ENCODE measurements around the gene KRTDAP.

Gene KRTDAP

GRCh38 chr19:35514282-35514809 is 24.1 kb upstream of the KRTDAP start:
- no peak for DNase-seq (ENCODE audit: low read depth, low spot score)
- H3K4me3 ChIP-seq (ENCODE audit: low read length): no peak overlapping the region

GRCh38 chr19:35513628-35514281 is 23.5 kb upstream of the KRTDAP start, which contains the start of gene DMKN:
DMKN (minus strand) TSS chr19:35513649; CDS start chr19:35513475, 174 bp downstream.
- no peak for DNase-seq (ENCODE audit: low read depth, low spot score)

DNA sequence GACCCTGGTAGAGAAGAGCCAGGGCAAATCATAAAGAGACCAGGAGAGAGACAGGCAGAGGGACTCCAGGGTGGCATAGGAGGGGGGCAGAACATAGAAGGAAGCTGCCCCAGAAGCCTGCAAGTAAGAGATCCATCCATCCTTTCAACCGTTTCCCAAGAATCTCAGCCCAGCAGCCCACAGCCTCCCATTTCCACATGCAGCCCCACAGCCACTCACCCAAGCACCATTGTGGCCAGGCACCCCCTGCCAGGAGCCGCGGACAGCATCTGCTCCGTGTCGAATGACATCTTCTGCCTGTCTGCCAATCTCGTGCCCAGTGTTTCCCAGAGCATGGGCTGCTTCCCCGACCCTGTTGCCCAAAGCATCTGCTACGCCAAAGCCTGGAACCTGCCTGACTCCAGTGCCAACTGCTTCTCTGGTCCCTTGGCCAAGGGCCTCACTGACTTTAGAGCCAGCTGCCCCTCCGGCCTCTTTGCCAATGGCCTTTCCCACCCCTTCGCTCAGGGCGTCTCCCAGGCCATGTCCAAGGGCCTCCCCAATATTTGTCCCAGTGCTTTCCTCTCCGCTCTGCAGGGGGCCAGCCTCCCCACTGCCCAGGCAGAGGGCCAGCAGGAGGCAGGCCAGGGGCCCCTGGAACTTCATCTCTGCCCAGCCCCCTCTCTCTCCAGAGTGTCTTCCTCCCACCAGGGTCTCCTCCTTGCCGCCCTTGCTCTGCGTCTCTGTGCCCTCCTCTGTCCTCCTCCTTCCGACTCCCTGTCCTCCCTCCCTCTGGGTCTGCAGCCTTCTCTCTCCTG is 22.8 kb upstream of the KRTDAP start:
- DNase-seq (ENCODE audit: low read depth, low spot score): no peak
- H3K4me3 ChIP-seq (ENCODE audit: low read length): no peak overlapping the region

More at GRCh38 chr19:35513628-35514281, 23.5 kb upstream of the KRTDAP start, which contains the start of gene DMKN:
- no peak within 1 kb of the TSS for H3K4me3 ChIP-seq (ENCODE audit: low read length)

- H3K4me3 ChIP-seq (ENCODE audit: low read length): no peak overlapping the region
- DNase-seq (ENCODE audit: low read depth, low spot score): no peak
Observed at GRCh38 chr19:35511337-35511736, 21.1 kb upstream of the KRTDAP start.

- H3K4me3 ChIP-seq (ENCODE audit: low read length): no peak overlapping the region
- no peak for DNase-seq (ENCODE audit: low read depth, low spot score)
Observed at GRCh38 chr19:35510626-35510964, 20.3 kb upstream of the KRTDAP start.

GRCh38 chr19:35509861-35510625 is 19.8 kb upstream of the KRTDAP start:
- DNase-seq (ENCODE audit: low read depth, low spot score): peak; percentile 7
- H3K4me3 ChIP-seq (ENCODE audit: low read length): 0 out of 2 replicates have a peak overlapping the region, but pooled peaks have one; percentile 3

DNA sequence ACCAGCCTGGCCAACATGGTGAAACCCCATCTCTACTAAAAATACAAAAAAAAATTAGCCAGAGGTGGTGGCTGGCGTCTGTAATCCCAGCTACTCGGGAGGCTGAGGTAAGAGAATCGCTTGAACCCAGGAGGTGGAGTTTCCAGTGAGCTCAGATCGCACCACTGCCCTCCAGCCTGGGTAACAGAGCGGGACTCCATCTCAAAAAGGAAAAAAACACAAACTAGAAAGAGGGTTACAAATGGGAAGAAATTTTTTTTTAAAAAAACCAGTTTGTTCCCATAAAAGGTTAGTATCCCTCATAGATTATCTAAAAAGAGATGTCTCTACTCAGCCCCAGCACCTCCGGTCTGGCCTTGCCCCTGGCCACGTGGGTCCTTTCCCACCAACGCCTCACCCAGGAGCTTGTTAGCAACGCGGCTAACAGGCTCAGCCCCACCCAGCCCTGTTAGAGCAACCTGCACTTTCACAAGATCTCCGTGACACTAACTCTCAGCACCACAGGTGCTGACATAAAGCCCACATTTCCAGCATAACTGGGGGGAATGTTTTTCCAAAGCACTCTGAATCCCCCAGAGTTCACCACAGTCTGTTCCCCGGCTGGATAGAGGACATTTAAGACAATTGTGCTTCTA is 18.9 kb upstream of the KRTDAP start:
- DNase-seq (ENCODE audit: low read depth, low spot score): no peak
- H3K4me3 ChIP-seq (ENCODE audit: low read length): no peak overlapping the region

DNA sequence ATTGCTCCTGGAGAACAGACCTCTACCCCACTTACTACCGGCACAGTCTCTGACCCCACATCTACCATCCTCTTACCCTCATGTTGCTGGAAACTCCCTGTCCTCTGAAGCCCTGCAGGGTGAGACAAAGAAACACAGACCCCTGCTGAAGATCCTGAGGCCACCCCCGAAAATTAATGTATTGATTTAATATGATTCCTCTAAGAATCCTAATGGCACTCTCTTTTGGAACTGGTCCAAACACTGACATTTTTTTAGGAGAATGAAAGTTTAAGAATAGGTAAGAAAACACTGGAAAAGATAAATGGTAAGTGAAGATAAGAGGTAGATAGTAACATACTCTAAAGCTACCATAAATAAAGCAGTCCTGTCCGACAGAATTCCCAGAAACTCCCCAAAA is 17.9 kb upstream of the KRTDAP start:
- no peak for DNase-seq (ENCODE audit: low read depth, low spot score)

DNA sequence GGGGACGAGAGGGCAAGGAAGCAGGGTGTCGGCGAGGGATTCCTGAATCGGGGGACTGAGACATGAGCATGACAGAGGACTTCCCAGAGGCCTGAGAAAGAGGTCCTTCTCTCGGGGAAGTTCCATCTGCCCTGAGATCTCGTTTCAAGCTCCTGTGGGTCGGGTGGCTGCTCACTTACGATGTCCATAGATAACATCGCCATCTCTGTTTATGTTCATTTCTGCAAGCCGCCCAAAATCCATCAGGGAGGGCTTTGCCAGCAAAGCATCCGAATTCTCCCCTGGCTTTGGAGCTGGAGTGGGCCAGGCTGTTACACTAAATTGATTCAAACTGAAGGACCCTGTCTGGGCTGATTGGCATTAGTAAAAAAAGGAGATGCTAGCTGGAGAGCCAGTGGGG is 17.3 kb upstream of the KRTDAP start:
- H3K4me3 ChIP-seq (ENCODE audit: low read length): no peak overlapping the region
- DNase-seq (ENCODE audit: low read depth, low spot score): no peak

More for the DNA sequence above, 17.9 kb upstream of the KRTDAP start:
- H3K4me3 ChIP-seq (ENCODE audit: low read length): no peak overlapping the region

DNA sequence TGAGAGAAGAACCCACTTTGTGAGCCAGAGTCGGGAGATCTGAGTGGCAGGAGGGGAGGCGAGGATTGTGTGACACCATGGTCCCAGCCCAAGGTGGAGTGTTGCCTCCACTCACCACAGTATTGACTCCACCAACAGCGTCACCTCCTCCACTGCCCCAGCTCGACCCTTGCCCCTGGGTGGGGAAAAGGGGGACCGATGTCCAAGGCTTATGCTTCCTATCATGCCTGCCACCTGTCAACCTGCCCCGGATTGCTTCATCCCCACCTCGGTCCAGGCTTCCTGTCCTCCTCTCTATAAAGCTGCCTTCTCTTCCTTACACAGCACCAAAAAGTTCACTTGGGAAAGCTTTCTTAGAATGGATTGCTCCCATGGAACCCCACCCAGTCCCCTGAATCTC is 15.7 kb upstream of the KRTDAP start:
- H3K4me3 ChIP-seq (ENCODE audit: low read length): no peak overlapping the region

GRCh38 chr19:35502751-35503150 is 12.5 kb upstream of the KRTDAP start:
- H3K4me3 ChIP-seq (ENCODE audit: low read length): no peak overlapping the region
- no peak for DNase-seq (ENCODE audit: low read depth, low spot score)

More for the DNA sequence above, 15.7 kb upstream of the KRTDAP start:
- DNase-seq (ENCODE audit: low read depth, low spot score): no peak

DNA sequence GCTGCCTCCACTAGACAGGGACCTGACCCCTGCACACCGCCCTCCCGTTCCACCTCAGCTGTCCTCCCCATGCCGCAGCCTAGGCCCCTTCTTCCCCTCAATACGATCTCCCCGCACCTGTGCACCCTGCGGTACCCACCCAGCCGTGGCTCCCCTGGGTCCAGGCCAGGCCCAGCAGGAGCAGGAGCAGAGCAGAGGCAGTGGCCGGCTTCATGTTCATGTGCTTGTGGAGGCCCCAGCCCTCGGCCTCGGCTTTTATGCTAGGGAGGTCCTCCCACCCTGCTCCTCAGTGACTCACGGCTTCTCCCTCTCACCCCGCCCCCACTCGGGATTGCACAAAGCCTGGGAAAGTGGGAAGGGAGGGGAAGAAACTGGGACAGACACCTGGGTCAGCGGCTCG is 11.4 kb upstream of the KRTDAP start:
- DNase-seq (ENCODE audit: low read depth, low spot score): no peak
- H3K4me3 ChIP-seq (ENCODE audit: low read length): no peak overlapping the region

- no peak overlapping the region for H3K4me3 ChIP-seq (ENCODE audit: low read length)
- DNase-seq (ENCODE audit: low read depth, low spot score): no peak
Observed at GRCh38 chr19:35500611-35501010, 10.3 kb upstream of the KRTDAP start.

GRCh38 chr19:35498984-35499527 is 8.8 kb upstream of the KRTDAP start:
- H3K4me3 ChIP-seq (ENCODE audit: low read length): no peak overlapping the region
- DNase-seq (ENCODE audit: low read depth, low spot score): no peak

DNA sequence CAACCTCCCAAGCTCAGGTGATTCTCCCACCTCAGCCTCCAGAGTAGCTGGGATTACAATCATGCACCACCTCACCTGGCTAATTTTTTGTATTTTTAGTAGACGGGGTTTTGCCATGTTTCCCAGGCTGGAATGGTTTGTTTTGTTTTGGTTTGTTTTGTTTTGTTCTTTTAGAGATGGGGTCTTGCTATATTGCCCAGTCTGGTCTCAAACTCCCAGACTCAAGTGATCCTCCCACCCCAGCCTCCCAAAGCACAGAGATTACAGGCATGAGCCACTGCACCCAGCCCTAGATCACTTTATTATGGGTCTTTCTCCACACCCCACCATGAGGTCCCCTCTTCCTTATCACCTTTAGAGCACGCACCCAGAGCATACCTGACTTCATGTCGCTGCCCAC is 8.0 kb upstream of the KRTDAP start:
- DNase-seq (ENCODE audit: low read depth, low spot score): no peak
- H3K4me3 ChIP-seq (ENCODE audit: low read length): no peak overlapping the region

DNA sequence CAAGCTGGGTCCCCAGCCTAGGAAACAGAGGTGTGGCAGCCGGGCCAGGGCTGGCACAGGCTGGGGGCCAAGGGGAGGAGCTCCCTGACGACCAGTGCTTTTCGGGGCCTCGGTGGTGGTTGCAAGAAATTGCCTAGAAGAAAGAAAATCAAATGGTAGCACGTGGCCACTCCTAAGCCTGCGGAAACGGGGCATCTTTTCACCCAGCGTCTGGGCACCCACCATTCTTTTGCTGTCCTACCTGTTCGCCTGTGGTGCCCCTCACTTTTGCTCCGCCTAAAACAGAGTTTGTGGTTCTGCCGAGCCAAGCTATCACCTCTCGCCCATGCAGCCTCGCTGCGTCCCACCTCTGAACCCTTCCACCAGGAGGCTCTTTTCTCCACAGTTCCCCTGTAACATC is 7.1 kb upstream of the KRTDAP start:
- H3K4me3 ChIP-seq (ENCODE audit: low read length): no peak overlapping the region
- no peak for DNase-seq (ENCODE audit: low read depth, low spot score)

DNA sequence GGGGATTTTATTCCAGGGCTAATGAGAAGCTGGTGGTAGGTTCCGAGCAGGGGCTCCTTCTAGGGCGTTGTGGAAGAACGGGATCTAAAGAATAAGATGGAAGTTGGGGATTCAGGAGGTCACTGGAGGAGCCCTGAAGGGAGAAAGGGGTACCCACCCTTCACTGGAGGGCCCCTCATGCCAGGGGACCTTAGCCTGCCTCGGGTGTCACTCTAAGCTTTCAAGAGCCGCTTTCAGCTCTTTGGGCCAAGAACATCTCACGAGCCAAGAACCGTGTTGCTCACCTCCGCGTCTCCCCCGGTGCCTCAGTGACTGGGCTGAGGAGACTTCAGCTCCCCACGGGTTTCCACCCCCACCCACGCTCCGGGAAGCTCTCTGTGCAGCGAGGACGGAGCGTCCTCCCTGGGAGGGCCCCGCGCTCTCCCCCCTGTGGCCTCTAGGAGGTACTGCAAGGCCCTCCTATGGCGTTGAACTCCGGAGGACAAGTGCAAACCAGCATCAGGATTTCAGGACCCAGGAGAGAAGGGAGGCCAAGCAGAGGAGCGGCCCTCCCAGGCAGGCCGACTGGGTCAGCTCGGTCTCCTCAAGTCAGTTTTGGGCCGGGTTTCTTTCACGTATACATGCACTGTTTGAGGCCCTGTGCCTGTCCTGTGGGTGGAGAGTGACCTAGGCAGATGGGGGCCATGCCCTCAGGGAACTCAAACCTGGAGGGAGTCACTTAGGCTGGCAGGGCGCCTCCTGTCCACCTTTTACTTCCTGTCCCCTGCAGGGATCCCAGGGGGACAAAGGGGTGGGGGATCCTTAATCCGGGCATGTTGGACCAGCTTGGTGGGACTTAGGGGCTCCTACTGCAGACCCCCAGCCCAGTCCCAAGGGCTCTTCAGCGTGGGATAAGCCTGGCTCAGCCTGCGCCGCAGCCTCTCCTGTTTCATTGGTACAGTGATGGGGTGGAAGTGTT is 5.1 kb upstream of the KRTDAP start:
- DNase-seq (ENCODE audit: low read depth, low spot score): peak; percentile 45

GRCh38 chr19:35493971-35494370 is 3.7 kb upstream of the KRTDAP start:
- no peak for DNase-seq (ENCODE audit: low read depth, low spot score)
- H3K4me3 ChIP-seq (ENCODE audit: low read length): no peak overlapping the region

More for the DNA sequence above, 5.1 kb upstream of the KRTDAP start:
- no peak overlapping the region; the same call in 1 of the 2 replicates for H3K4me3 ChIP-seq (ENCODE audit: low read length)
